RWPE2 (cell line): ENCODE results near the gene NUP210L.
A peak's percentile ranks its signal among the peaks of the same experiment; 100 is the strongest.
"Not testable (repeated sequence)": the region's sequence is repeated elsewhere in the genome, so short reads cannot be mapped to it uniquely, and the experiment has no call there.

Experiments used
- ATAC-seq: fragments of 200-7000 bp; cut with Tn5 transposase; 3 replicates; pipeline ENCODE4 v1.9.1; 2021; ENCODE audit warnings: low read depth
- DNase-seq: peaks from one replicate; pipeline ENCODE4 v3.0.0-alpha.2; 2020; ENCODE audit warnings: low spot score
- H3K27ac ChIP-seq: fragments of 450-650 bp; 2 replicates; pipeline ENCODE4 v1.5.1; 2017; ENCODE audit warnings: mild to moderate bottlenecking; ENCODE audit not compliant: poor library complexity, severe bottlenecking
- H3K27me3 ChIP-seq: fragments of 250-450 bp; sonication (Bioruptor Pico); 2 replicates; pipeline ENCODE4 v1.5.1; 2021; ENCODE audit warnings: mild to moderate bottlenecking, moderate library complexity; ENCODE audit not compliant: insufficient read depth, poor library complexity, severe bottlenecking
- H3K36me3 ChIP-seq: fragments of 250-450 bp; sonication (Bioruptor Pico); 2 replicates; pipeline ENCODE4 v1.5.1; 2020; ENCODE audit warnings: low read depth, mild to moderate bottlenecking, moderate library complexity
- H3K4me1 ChIP-seq: fragments of 250-450 bp; sonication (Bioruptor Pico); 2 replicates; pipeline ENCODE4 v1.5.1; 2021; ENCODE audit warnings: mild to moderate bottlenecking, moderate library complexity; ENCODE audit not compliant: insufficient read depth, poor library complexity, severe bottlenecking
- H3K4me3 ChIP-seq: fragments of 250-450 bp; sonication (Bioruptor Pico); 2 replicates; pipeline ENCODE4 v1.5.1; 2021; ENCODE audit warnings: mild to moderate bottlenecking, moderate library complexity; ENCODE audit not compliant: severe bottlenecking
- H3K9me3 ChIP-seq: fragments of 250-450 bp; sonication (Bioruptor Pico); 2 replicates; pipeline ENCODE4 v1.5.1; 2021; ENCODE audit warnings: mild to moderate bottlenecking, moderate library complexity; ENCODE audit not compliant: severe bottlenecking
- TF ChIP-seq, protein P1 (sequence below): fragments of 450-650 bp; IDR thresholded peaks from one replicate; pipeline ENCODE4 v1.5.1; 2017; ENCODE audit warnings: mild to moderate bottlenecking, moderate library complexity; ENCODE audit not compliant: poor library complexity, severe bottlenecking

The NUP210L gene

DNA sequence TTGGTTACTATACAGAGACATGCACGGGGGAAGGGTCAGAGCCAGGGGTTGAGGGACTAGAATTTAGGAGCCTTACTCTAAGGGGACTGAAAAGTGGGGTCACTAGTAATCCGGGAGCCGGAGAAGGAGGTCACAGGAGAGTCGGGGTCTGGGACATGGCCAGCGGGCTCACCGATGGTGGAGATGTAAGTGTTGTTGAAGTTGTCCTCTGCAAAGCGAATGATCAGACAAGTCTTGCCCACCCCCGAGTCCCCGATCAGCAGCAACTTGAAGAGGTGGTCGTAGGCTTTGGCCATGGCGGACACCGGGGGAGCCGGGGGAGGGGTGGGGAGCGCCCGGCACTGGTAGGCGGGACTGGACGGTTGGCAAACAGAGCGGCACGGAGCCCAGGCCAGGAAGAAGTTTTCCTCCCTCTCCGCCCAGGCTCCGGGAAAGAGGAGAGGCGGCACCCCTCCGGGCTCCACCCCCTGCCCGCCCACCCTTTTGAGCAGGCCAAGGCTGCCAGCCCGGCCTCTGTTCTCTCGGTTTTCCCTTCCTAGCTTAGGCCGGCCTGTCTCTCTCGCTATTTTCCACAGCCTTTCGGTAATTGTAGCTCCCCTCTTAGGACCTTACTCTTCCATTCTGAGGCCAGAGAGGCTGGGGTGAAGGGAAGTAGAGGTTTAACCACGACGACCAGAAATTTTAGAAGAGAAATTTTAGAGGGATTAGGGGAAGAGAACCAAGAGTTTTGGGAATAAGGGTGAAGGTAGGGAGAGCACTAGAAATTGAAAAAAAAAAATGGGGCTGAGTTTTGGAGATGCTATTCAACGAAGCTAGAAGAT, 168.7 kb downstream of the NUP210L start, which contains the start of gene RAB13:
Gene RAB13, minus strand, starts transcription at position 399 of the 821 bp plus-strand sequence. Its CDS starts 103 bp downstream, at position 296.
- Histone ChIP-seq H3K27ac (peak within 1 kb of the TSS; percentile 71), H3K4me3 (peak within 1 kb of the TSS; percentile 40), H3K9me3 (no peaks in the 10 kb centered on the region), H3K27me3 (no peaks in the 10 kb centered on the region), H3K4me1 (peaks cover 12% of the 10 kb centered on the region), H3K36me3 (peaks cover 25% of the 10 kb centered on the region)
- DNase-seq = peak; percentile 84
- TF ChIP-seq, protein P1, sequence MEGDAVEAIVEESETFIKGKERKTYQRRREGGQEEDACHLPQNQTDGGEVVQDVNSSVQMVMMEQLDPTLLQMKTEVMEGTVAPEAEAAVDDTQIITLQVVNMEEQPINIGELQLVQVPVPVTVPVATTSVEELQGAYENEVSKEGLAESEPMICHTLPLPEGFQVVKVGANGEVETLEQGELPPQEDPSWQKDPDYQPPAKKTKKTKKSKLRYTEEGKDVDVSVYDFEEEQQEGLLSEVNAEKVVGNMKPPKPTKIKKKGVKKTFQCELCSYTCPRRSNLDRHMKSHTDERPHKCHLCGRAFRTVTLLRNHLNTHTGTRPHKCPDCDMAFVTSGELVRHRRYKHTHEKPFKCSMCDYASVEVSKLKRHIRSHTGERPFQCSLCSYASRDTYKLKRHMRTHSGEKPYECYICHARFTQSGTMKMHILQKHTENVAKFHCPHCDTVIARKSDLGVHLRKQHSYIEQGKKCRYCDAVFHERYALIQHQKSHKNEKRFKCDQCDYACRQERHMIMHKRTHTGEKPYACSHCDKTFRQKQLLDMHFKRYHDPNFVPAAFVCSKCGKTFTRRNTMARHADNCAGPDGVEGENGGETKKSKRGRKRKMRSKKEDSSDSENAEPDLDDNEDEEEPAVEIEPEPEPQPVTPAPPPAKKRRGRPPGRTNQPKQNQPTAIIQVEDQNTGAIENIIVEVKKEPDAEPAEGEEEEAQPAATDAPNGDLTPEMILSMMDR = no peak
- ATAC-seq = peak; percentile 86

DNA sequence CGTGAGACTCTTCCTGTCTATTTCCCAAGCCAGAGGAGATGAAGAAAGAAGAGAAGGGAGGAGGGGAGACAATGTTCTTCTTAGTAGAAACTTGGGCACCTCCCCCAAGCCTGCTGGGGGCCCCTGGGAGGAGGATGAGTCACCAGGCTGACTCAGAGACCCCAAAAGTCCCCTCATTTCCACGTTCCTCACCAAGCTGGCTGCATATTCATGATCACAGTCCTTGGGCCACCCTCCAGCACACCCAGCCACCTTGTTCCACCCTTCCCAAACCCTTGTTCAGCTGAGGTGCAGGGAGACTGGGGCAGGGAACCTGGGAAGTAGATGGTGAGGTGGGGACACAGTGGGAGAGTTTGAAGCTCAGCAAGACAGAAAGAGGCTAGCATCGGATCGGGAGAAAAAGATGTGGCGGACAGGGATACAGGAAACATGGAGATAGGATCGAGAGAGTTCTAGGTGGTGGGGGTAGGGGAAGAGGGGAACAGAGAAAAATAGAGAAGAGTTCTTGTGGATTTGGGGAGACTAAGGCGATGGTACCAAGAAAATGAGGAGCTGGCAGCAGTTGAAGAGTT, 169.4 kb downstream of the NUP210L start:
- DNase-seq (no peak), ATAC-seq (peak; percentile 2; the same call in 1 of the 3 replicates)
- TF ChIP-seq, protein P1 = no peak
- Histone ChIP-seq H3K27me3 (no peaks in the 10 kb centered on the region), H3K36me3 (peaks cover 22% of the 10 kb centered on the region), H3K4me3 (peak overlapping the region; percentile 40), H3K27ac (peak overlapping the region; percentile 71), H3K4me1 (peaks cover 12% of the 10 kb centered on the region), H3K9me3 (no peaks in the 10 kb centered on the region)

- peaks cover 22% of the 10 kb centered on the region for H3K36me3 ChIP-seq
- H3K4me3 ChIP-seq = no peak overlapping the region
- H3K4me1 ChIP-seq = peaks cover 8% of the 10 kb centered on the region
- no peaks in the 10 kb centered on the region for H3K27me3 ChIP-seq
- TF ChIP-seq, protein P1 = no peak
- ATAC-seq = no peak
- no peak for DNase-seq
- H3K9me3 ChIP-seq = no peaks in the 10 kb centered on the region
- H3K27ac ChIP-seq = peak overlapping the region; percentile 71
Measured at GRCh38 chr1:153984123-153984894, 170.6 kb downstream of the NUP210L start.

DNA sequence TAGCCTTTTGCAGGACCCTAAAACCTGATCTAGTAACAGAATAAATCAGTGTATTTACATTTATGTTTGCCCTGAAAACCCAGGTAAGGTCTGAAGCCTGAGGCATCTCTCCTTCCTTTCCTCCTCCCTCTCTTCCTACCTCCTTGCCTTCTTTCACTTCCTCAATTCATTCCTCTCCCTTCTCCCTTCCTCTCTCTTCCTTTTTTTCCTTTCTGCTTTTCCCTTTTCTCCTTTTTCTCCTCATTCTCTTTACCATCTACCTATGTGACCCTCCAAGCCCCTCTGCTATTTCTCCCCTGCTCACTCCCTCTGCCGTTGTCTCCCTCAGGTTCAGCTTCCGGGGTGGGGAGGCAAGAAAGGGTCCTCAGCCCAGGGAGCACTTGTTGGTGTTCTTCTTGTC, 173.1 kb downstream of the NUP210L start:
- not testable (repeated sequence) for H3K27me3 ChIP-seq, H3K27ac ChIP-seq, ATAC-seq, H3K4me1 ChIP-seq, DNase-seq, H3K4me3 ChIP-seq, H3K9me3 ChIP-seq
- peaks cover 27% of the 10 kb centered on the region for H3K36me3 ChIP-seq

DNA sequence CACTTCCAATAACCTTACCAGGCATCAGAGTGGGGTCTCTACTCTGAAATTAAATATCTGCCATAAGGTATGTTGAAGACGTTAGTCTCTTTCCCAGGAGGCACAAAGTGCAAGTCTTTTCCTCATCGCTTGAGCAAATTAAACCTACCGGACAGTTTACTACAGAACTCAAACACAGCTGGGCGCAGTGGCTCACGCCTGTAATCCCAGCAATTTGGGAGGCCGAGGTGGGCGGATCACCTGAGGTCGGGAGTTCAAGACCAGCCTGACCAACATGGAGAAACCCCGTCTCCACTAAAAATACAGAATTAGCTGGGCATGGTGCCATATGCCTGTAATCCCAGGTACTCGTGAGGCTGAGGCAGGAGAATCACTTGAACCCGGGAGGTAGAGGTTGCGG, 175.8 kb downstream of the NUP210L start:
- H3K9me3 ChIP-seq, H3K27me3 ChIP-seq, ATAC-seq, H3K4me3 ChIP-seq, DNase-seq, H3K27ac ChIP-seq, H3K4me1 ChIP-seq: not testable (repeated sequence)
- peaks cover 45% of the 10 kb centered on the region for H3K36me3 ChIP-seq
